ENCODE data around the gene KLHL34. TPM values are rescaled to one million over a fixed set of nuclear protein-coding genes. Genes with fewer than 3 reads are reported as not detected.

Gene KLHL34, protein sequence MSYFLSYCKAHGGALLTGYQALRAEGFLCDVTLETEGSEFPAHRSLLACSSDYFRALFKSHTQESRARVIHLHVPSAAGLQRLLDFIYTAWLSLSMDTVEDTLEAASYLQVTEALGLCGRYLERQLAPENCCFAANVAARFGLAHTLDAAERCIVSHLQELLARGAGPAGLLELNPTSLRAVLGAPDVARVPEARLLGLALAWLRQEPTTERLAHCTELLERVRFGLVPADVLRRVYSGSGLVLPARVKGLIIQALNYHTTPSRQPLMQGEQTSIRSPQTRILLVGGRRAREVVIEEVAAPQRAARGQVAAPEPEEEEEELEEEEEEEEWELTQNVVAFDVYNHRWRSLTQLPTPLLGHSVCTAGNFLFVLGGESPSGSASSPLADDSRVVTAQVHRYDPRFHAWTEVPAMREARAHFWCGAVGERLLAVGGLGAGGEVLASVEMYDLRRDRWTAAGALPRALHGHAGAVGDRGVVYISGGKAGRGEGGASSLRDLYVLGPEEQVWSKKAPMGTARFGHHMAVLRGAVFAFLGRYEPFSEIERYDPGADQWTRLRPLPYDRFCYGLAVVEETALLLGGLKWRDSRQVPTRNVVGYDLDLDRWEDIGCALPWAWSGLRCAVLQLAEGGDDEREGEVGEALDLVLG
- total RNA-seq, result under 0.01 TPM in 2 replicates

DNA sequence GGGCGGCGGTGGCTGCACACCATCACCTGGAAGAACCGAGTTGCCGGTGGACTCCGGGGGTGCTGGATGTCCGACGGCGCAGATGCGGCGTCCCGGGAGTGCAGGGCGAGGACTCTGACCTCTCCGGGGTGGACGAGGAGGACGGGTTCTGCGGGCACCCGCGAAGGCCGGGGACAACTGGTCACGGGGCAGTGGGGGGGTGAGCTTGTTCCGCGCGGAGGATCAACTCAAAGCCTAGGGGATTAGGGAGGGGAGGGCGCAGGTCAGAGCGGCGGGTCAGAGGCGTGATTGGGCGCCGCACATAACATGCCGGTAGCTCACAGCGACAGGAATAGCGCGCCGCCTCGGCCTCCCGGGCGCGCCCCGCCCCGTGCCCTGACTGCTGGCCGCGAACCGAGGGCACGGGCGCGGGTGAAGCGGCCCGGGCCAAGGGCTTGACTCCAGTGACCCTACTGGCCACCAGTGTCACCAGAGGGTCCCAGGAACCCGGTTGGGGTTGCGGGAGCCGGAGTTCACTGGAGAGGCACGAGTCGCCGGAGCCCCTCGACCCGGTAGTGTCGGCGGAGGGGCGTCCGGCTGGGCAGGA, at the start of gene KLHL34:
KLHL34 (minus strand) TSS at position 179 of the 586 bp plus-strand sequence. CDS start 542 bp downstream, outside the sequence.

Other genes starting within 250 kb of the KLHL34 start
- not detected in 2 replicates for gene SMPX, start 99.8 kb upstream of the KLHL34 start, total RNA-seq
- gene MBTPS2, start 181.3 kb upstream of the KLHL34 start, total RNA-seq, result 9.3 and 11.5 TPM in 2 replicates
- 1.2 and 1.4 TPM in 2 replicates for gene YY2, start 197.7 kb upstream of the KLHL34 start, total RNA-seq

All from regular cardiac myocyte (primary cell).